Measurements from ENCODE around the gene RNF123. TPM values are rescaled to one million over a fixed set of nuclear protein-coding genes. Genes with fewer than 3 reads are reported as not detected.

Gene RNF123
- total and polyA plus RNA-seq, 2 experiments from 2014 or later: 14.6 to 32.5 TPM

DNA sequence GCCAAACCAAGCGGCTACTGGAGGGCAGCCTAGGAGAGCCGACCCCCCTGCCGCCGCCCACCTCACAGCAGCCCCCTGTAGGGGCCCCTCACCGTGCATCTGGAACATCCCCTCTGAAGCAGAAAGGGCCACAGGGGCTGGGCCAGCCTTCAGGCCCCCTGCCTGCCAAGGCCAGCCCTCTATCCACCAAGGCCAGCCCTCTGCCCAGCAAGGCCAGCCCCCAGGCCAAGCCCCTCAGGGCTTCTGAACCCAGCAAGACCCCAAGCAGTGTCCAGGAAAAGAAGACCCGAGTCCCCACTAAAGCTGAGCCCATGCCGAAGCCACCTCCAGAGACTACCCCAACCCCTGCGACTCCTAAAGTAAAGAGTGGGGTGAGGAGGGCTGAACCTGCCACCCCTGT lies 38.7 kb upstream of the RNF123 start (continued):
- TF ChIP-seq, protein P1, sequence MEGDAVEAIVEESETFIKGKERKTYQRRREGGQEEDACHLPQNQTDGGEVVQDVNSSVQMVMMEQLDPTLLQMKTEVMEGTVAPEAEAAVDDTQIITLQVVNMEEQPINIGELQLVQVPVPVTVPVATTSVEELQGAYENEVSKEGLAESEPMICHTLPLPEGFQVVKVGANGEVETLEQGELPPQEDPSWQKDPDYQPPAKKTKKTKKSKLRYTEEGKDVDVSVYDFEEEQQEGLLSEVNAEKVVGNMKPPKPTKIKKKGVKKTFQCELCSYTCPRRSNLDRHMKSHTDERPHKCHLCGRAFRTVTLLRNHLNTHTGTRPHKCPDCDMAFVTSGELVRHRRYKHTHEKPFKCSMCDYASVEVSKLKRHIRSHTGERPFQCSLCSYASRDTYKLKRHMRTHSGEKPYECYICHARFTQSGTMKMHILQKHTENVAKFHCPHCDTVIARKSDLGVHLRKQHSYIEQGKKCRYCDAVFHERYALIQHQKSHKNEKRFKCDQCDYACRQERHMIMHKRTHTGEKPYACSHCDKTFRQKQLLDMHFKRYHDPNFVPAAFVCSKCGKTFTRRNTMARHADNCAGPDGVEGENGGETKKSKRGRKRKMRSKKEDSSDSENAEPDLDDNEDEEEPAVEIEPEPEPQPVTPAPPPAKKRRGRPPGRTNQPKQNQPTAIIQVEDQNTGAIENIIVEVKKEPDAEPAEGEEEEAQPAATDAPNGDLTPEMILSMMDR (conservative IDR thresholded peaks at IDR 0.05; ENCODE audit: low read depth in 2 of 2): no peak
- no peak for TF ChIP-seq JUNB (IDR thresholded peaks at IDR 0.05; ENCODE audit: unreplicated experiment)
- TF ChIP-seq EZH2phosphoT487 (IDR thresholded peaks at IDR 0.05; ENCODE audit: unreplicated experiment): no peak
- TF ChIP-seq POLR2AphosphoS5 (IDR thresholded peaks at IDR 0.05; ENCODE audit: low read depth): no peak
- TF ChIP-seq ZNF114 (CRISPR knock-in tag; IDR thresholded peaks at IDR 0.05): no peak
- TF ChIP-seq EZH2 (IDR thresholded peaks at IDR 0.05; ENCODE audit: low read depth, unreplicated experiment): no peak
- TF ChIP-seq REST (IDR thresholded peaks at IDR 0.05; ENCODE audit: unreplicated experiment): no peak

DNA sequence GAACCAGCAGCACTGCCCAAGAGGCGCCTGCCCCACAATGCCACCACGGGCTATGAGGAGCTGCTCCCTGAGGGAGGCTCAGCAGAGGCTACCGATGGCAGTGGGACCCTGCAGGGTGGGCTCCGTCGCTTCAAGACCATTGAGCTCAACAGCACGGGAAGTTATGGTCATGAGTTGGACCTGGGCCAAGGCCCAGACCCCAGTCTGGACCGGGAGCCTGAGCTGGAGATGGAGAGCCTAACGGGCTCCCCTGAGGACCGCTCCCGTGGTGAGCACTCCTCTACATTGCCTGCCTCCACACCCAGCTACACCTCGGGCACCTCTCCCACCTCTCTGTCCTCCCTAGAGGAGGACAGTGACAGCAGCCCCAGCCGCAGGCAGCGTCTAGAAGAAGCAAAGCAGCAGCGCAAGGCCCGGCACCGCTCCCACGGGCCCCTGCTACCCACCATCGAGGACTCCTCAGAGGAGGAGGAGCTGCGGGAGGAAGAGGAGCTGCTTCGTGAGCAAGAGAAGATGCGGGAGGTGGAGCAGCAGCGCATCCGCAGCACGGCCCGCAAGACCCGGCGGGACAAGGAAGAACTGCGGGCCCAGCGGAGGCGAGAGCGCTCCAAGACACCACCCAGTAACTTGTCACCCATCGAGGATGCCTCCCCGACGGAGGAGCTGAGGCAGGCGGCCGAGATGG lies 37.0 kb upstream of the RNF123 start:
- Histone ChIP-seq H2AFZ (no peak overlapping the region), H3K4me3 (no peak overlapping the region), H3K27ac (ENCODE audit: low read depth) (no peak overlapping the region), H3K4me2 (no peak overlapping the region), H3K79me2 (replicated peaks; ENCODE audit: insufficient read depth) (no peaks in the 10 kb centered on the region), H3K27me3 (ENCODE audit: insufficient read depth) (no peaks in the 10 kb centered on the region), H3K36me3 (ENCODE audit: insufficient read depth) (no peaks in the 10 kb centered on the region), H3F3A (replicated peaks; ENCODE audit: low read depth) (no peaks in the 10 kb centered on the region), H3K9me2 (ENCODE audit: insufficient read depth) (no peaks in the 10 kb centered on the region), H4K20me1 (replicated peaks; ENCODE audit: insufficient read depth) (no peaks in the 10 kb centered on the region), H3K4me1 (ENCODE audit: insufficient read depth) (no peaks in the 10 kb centered on the region)
- H3K27me3 Mint-ChIP-seq (ENCODE audit: insufficient read depth, low read depth, poor library complexity): peaks cover 16% of the 10 kb centered on the region
- H3K27ac Mint-ChIP-seq: no peak overlapping the region
- no peaks in the 10 kb centered on the region for H3K36me3 Mint-ChIP-seq (ENCODE audit: low read depth)
- H3K4me1 Mint-ChIP-seq: peaks cover 4% of the 10 kb centered on the region; the same call in 1 of the 3 replicates
- no peak for DNase-seq (ENCODE audit: low spot score)
- ATAC-seq: no peak
- no peak overlapping the region for H3K4me3 Mint-ChIP-seq
- no peaks in the 10 kb centered on the region for H3K9me3 Mint-ChIP-seq
- TF ChIP-seq ZNF462 (CRISPR knock-in tag; IDR thresholded peaks at IDR 0.05): no peak
- TF ChIP-seq JUNB (IDR thresholded peaks at IDR 0.05; ENCODE audit: unreplicated experiment): no peak
- TF ChIP-seq STAT1 (IDR thresholded peaks at IDR 0.05; ENCODE audit: unreplicated experiment): no peak
- TF ChIP-seq POLR2AphosphoS5 (IDR thresholded peaks at IDR 0.05; ENCODE audit: low read depth): no peak
- TF ChIP-seq, protein P2, sequence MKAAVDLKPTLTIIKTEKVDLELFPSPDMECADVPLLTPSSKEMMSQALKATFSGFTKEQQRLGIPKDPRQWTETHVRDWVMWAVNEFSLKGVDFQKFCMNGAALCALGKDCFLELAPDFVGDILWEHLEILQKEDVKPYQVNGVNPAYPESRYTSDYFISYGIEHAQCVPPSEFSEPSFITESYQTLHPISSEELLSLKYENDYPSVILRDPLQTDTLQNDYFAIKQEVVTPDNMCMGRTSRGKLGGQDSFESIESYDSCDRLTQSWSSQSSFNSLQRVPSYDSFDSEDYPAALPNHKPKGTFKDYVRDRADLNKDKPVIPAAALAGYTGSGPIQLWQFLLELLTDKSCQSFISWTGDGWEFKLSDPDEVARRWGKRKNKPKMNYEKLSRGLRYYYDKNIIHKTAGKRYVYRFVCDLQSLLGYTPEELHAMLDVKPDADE (IDR thresholded peaks at IDR 0.05): no peak
- TF ChIP-seq ZNF331 (CRISPR knock-in tag; IDR thresholded peaks at IDR 0.05; ENCODE audit: low read depth): no peak
- no peak for TF ChIP-seq EZH2phosphoT487 (IDR thresholded peaks at IDR 0.05; ENCODE audit: unreplicated experiment)

Data from GM23338 (cell line).